Osteocyte (in vitro differentiated cells): ENCODE data around the gene LYPD3. TPM values are rescaled to one million over a fixed set of nuclear protein-coding genes. Genes with fewer than 3 reads are reported as not detected.
A peak's percentile ranks its signal among the peaks of the same experiment; 100 is the strongest.
"Not testable (repeated sequence)": the region's sequence is repeated elsewhere in the genome, so short reads cannot be mapped to it uniquely, and the experiment has no call there.

Experiments used
- DNase-seq: peaks from one replicate; pipeline ENCODE4 v3.0.0; 2021; ENCODE audit warnings: mixed read lengths; ENCODE audit not compliant: unreplicated experiment; ENCODE audit errors: extremely low spot score
- H3K27ac Mint-ChIP-seq: one replicate; pipeline ENCODE4 v1.8.0; 2021; ENCODE audit warnings: mild to moderate bottlenecking, mixed read lengths; ENCODE audit not compliant: unreplicated experiment
- H3K27me3 Mint-ChIP-seq: one replicate; pipeline ENCODE4 v1.8.0; 2021; ENCODE audit warnings: mixed read lengths; ENCODE audit not compliant: unreplicated experiment
- H3K36me3 Mint-ChIP-seq: one replicate; pipeline ENCODE4 v1.8.0; 2021; ENCODE audit warnings: mixed read lengths; ENCODE audit not compliant: unreplicated experiment
- H3K4me1 Mint-ChIP-seq: one replicate; pipeline ENCODE4 v1.8.0; 2021; ENCODE audit warnings: mixed read lengths; ENCODE audit not compliant: unreplicated experiment
- H3K4me3 Mint-ChIP-seq: one replicate; pipeline ENCODE4 v1.8.0; 2021; ENCODE audit warnings: mild to moderate bottlenecking, moderate library complexity, mixed read lengths; ENCODE audit not compliant: unreplicated experiment
- H3K9me3 Mint-ChIP-seq: one replicate; pipeline ENCODE4 v1.8.0; 2021; ENCODE audit warnings: mixed read lengths; ENCODE audit not compliant: unreplicated experiment
- long read RNA-seq: library from polyadenylated mRNA; unstranded; transcript quantifications from one replicate; pipeline ENCODE4 v2.0.0, GENCODE V29; 2021
- total RNA-seq: library from RNA; stranded (reverse); gene quantifications from 2 replicates; pipeline ENCODE4 v1.2.1, GENCODE V29; 2021
- TF ChIP-seq, protein P1 (sequence below): fragments of 200-600 bp; sonication (generic); IDR thresholded peaks from 2 replicates; pipeline ENCODE4 v1.5.0; 2021; ENCODE audit warnings: antibody characterized with exemption, mild to moderate bottlenecking, moderate library complexity

Gene LYPD3
- 0.27 TPM in 1 of 2 replicates, not detected in the other for total RNA-seq
- long read RNA-seq, result 0 reads

DNA sequence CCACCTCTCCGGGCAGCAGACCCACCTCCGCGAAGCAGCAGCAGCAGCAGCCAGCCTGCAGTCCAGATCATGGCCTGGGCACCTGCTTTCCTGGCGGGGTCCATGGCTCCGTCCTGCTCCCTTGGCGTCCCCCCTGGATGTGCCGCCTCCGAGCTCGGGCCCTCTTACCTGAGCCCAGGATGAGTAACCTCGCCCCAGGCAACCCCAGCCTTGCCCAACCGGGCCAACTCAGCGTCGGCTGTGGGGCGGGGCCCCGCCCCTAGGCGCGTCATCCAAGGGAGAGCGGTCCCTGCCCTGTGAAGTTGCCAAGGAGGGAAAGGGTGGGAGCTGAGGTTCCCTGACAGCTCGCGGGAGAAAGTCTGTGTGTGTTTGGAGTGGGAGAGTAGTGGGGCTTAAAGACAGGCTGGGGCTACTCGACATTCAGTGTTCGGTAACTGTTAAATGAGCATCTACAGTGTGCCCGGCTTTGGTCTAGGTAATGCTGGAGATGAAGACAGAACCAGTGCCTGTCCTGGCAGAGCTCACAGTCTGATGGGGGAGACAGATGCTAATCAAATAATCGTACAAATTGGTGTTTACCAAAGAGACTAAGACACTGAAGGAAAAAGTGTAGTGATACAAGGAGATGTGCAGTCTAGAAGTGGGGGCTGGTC, at the start of gene LYPD3:
LYPD3 (minus strand) TSS at position 141 of the 653 bp plus-strand sequence; CDS start at position 104, 37 bp downstream.
- Mint-ChIP-seq H3K36me3 (no peaks in the 10 kb centered on the region), H3K4me3 (peak within 1 kb of the TSS; percentile 93), H3K27ac (no peak within 1 kb of the TSS), H3K4me1 (peaks cover 10% of the 10 kb centered on the region), H3K9me3 (no peaks in the 10 kb centered on the region), H3K27me3 (peaks cover 19% of the 10 kb centered on the region)
- TF ChIP-seq, protein P1, sequence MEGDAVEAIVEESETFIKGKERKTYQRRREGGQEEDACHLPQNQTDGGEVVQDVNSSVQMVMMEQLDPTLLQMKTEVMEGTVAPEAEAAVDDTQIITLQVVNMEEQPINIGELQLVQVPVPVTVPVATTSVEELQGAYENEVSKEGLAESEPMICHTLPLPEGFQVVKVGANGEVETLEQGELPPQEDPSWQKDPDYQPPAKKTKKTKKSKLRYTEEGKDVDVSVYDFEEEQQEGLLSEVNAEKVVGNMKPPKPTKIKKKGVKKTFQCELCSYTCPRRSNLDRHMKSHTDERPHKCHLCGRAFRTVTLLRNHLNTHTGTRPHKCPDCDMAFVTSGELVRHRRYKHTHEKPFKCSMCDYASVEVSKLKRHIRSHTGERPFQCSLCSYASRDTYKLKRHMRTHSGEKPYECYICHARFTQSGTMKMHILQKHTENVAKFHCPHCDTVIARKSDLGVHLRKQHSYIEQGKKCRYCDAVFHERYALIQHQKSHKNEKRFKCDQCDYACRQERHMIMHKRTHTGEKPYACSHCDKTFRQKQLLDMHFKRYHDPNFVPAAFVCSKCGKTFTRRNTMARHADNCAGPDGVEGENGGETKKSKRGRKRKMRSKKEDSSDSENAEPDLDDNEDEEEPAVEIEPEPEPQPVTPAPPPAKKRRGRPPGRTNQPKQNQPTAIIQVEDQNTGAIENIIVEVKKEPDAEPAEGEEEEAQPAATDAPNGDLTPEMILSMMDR, result no peak
- DNase-seq, result no peak

DNA sequence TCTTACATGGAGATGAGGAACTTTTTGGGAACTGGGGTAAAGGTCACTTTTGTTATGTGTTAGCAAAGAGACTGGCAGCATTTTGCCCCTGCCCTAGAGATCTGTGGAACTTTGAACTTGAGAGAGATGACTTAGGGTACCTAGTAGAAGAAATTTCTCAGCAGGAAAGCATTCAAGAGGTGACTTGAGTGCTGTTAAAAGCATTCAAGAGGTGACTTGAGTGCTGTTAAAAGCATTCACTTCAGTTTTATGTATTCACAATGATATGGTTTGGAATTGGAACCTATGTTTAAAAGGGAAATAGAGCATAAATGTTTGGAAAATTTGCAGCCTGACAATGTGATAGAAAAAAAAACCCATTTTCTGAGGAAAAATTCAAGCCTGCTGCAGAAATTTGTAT, 47.0 kb upstream of the LYPD3 start:
- not testable (repeated sequence) for H3K4me1 Mint-ChIP-seq, H3K4me3 Mint-ChIP-seq, H3K27me3 Mint-ChIP-seq, DNase-seq, H3K27ac Mint-ChIP-seq, H3K9me3 Mint-ChIP-seq
- peaks cover 27% of the 10 kb centered on the region for H3K36me3 Mint-ChIP-seq

DNA sequence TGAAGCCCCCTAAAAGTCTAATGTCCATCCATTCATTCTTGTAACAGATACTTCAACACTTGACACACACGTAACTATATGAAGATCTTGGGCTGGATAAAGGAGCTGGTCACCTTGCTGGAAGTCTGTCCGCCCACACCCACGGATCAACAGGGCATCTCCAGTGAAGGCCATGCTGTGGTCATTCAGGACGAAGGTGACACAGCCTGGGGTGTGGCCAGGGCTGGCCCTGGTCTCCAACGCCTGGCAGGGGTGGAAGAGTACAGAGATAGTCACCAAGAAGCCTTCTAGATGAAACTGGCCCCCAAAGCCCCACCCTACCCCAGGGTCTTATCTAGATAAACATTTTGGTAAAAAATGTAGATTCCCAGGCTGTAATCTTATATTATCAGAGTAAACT, 45.9 kb upstream of the LYPD3 start:
- no peak for DNase-seq
- Mint-ChIP-seq H3K4me1 (no peaks in the 10 kb centered on the region), H3K9me3 (no peaks in the 10 kb centered on the region), H3K27me3 (no peaks in the 10 kb centered on the region), H3K36me3 (peaks cover 27% of the 10 kb centered on the region), H3K4me3 (no peak overlapping the region), H3K27ac (no peak overlapping the region)
- TF ChIP-seq, protein P1, result no peak

- TF ChIP-seq, protein P1, result no peak
- H3K27ac Mint-ChIP-seq, result no peak overlapping the region
- no peak overlapping the region for H3K4me3 Mint-ChIP-seq
- no peak for DNase-seq
- no peaks in the 10 kb centered on the region for H3K4me1 Mint-ChIP-seq
- peaks cover 28% of the 10 kb centered on the region for H3K36me3 Mint-ChIP-seq
- H3K9me3 Mint-ChIP-seq, result no peaks in the 10 kb centered on the region
- H3K27me3 Mint-ChIP-seq, result no peaks in the 10 kb centered on the region
Observed at GRCh38 chr19:43510713-43511112, 45.3 kb upstream of the LYPD3 start.

DNA sequence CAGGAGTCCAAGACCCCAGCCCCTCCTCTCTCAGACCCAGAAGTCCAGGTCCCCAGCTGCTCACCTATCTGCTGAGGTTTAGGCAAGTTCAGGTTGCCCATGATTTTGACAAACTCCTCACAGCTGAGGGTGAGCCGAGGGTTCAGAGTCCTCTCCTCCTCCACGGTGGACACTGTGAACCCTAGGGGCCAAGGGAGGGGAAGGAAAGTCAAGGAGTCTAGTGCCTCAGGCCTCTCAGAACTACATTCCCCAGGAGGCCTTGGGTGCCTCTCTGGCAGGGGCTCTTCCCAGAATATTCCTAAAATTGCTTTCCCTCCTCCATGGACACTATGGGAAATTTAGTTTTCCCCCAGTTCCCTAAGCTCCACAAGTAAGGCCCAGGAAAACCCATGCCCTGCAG, 42.5 kb upstream of the LYPD3 start:
- no peak overlapping the region for H3K27ac Mint-ChIP-seq
- no peak overlapping the region for H3K4me3 Mint-ChIP-seq
- H3K9me3 Mint-ChIP-seq, result no peaks in the 10 kb centered on the region
- H3K27me3 Mint-ChIP-seq, result peaks cover 2% of the 10 kb centered on the region
- H3K4me1 Mint-ChIP-seq, result peaks cover 18% of the 10 kb centered on the region
- TF ChIP-seq, protein P1, result no peak
- H3K36me3 Mint-ChIP-seq, result peaks cover 24% of the 10 kb centered on the region
- DNase-seq, result no peak
